IMR-90 (cell line): ENCODE measurements around the gene FOXK1. TPM values are rescaled to one million over a fixed set of nuclear protein-coding genes. Genes with fewer than 3 reads are reported as not detected.

Source experiments
- ATAC-seq: fragments of 200-7000 bp; cut with Tn5 transposase; 2 replicates; pipeline ENCODE4 v1.9.1; 2020; ENCODE audit warnings: low read depth, mild to moderate bottlenecking, moderate library complexity
- BruUV-seq: library from RNA; stranded (reverse); fragments of 400-500 nt; replicated peaks from 2 replicates; lab custom pipeline; 2021; lab: Mats Ljungman, UMichigan
- CTCF ChIA-PET: fragments of 300-600 bp; formaldehyde crosslinking; extraction: SDS; loops from one replicate; lab custom pipeline; 2021; ENCODE audit warnings: antibody characterized with exemption; lab: Yijun Ruan, JAX
- POLR2A ChIA-PET: fragments of 300-600 bp; sonication (Branson Sonifier 250); formaldehyde crosslinking; loops from one replicate; lab custom pipeline; 2022; ENCODE audit warnings: antibody characterized with exemption; ENCODE audit not compliant: unreplicated experiment; lab: Charles Lee
- DNase-seq: peaks from one replicate; pipeline ENCODE4 v3.0.0; 2013
- H2AFZ ChIP-seq: replicated peaks from 2 replicates; pipeline ENCODE3; 2013; ENCODE audit warnings: low read length, mild to moderate bottlenecking; ENCODE audit not compliant: poor library complexity
- H2AK5ac ChIP-seq: 2 replicates; pipeline ENCODE4 v1.6.1; 2013; ENCODE audit warnings: low read depth, low read length, inconsistent platforms
- H2AK9ac ChIP-seq: replicated peaks from 2 replicates; pipeline ENCODE3; 2013; ENCODE audit warnings: mild to moderate bottlenecking, low read depth, low read length, moderate library complexity; ENCODE audit not compliant: poor library complexity
- H2BK120ac ChIP-seq: 2 replicates; pipeline ENCODE4 v1.6.1; 2013; ENCODE audit warnings: low read depth, low read length, inconsistent platforms
- H2BK15ac ChIP-seq: 3 replicates; pipeline ENCODE4 v1.6.1; 2013; ENCODE audit warnings: low read depth, low read length, inconsistent platforms
- H2BK20ac ChIP-seq: 2 replicates; pipeline ENCODE4 v1.6.1; 2013; ENCODE audit warnings: low read depth, mild to moderate bottlenecking, inconsistent platforms, low read length, moderate library complexity
- H2BK5ac ChIP-seq: 2 replicates; pipeline ENCODE4 v1.6.1; 2013; ENCODE audit warnings: mild to moderate bottlenecking, low read depth, low read length, inconsistent platforms; ENCODE audit not compliant: poor library complexity, severe bottlenecking
- H3K14ac ChIP-seq: replicated peaks from 2 replicates; pipeline ENCODE4 v1.6.1; 2013; ENCODE audit warnings: low read depth, low read length, inconsistent platforms
- H3K18ac ChIP-seq: 2 replicates; pipeline ENCODE4 v1.6.1; 2013; ENCODE audit warnings: low read depth, low read length, control low read depth
- H3K23ac ChIP-seq: 2 replicates; pipeline ENCODE4 v1.6.1; 2013; ENCODE audit warnings: low read depth, low read length, inconsistent platforms
- H3K27ac ChIP-seq: 2 replicates; pipeline ENCODE4 v1.5.1; 2013; ENCODE audit warnings: mild to moderate bottlenecking, control low read depth, low read length; ENCODE audit not compliant: insufficient read depth
- H3K27me3 ChIP-seq: 2 replicates; pipeline ENCODE4 v1.6.1; 2013; ENCODE audit warnings: low read length; ENCODE audit not compliant: control insufficient read depth, insufficient read depth
- H3K36me3 ChIP-seq: 2 replicates; pipeline ENCODE4 v1.6.1; 2013; ENCODE audit warnings: low read length, mixed read lengths; ENCODE audit not compliant: control insufficient read depth, insufficient read depth
- H3K4ac ChIP-seq: 2 replicates; pipeline ENCODE4 v1.6.1; 2013; ENCODE audit warnings: low read depth, low read length, inconsistent platforms
- H3K4me1 ChIP-seq: 2 replicates; pipeline ENCODE4 v1.6.1; 2013; ENCODE audit warnings: low read length, mixed read lengths; ENCODE audit not compliant: control insufficient read depth, insufficient read depth
- H3K4me2 ChIP-seq: 2 replicates; pipeline ENCODE4 v1.6.1; 2013; ENCODE audit warnings: low read depth, mild to moderate bottlenecking, control low read depth, low read length, moderate library complexity
- H3K4me3 ChIP-seq: 2 replicates; pipeline ENCODE4 v1.5.1; 2013; ENCODE audit warnings: low read depth, mild to moderate bottlenecking, control low read depth, low read length, moderate library complexity; ENCODE audit not compliant: insufficient read depth
- H3K56ac ChIP-seq: 2 replicates; pipeline ENCODE4 v1.6.1; 2013; ENCODE audit warnings: low read length, inconsistent platforms; ENCODE audit not compliant: insufficient read depth; ENCODE audit errors: extremely low read depth
- H3K79me1 ChIP-seq, 2 experiments: 2 replicates each; pipeline ENCODE4 v1.6.1; 2013; ENCODE audit warnings: low read length in 2 of 2, inconsistent platforms in 1 of 2, low read depth in 1 of 2
- H3K9ac ChIP-seq: 2 replicates; pipeline ENCODE4 v1.6.1; 2013; ENCODE audit warnings: low read depth, low read length, control low read depth
- H3K9me1 ChIP-seq: 2 replicates; pipeline ENCODE4 v1.6.1; 2013; ENCODE audit warnings: low read length, inconsistent platforms; ENCODE audit not compliant: insufficient read depth
- H3K9me3 ChIP-seq: 2 replicates; pipeline ENCODE4 v1.6.1; 2013; ENCODE audit warnings: low read length; ENCODE audit not compliant: control insufficient read depth, insufficient read depth
- H4K20me1 ChIP-seq: 2 replicates; pipeline ENCODE4 v1.6.1; 2013; ENCODE audit warnings: low read length, inconsistent platforms; ENCODE audit not compliant: insufficient read depth
- H4K5ac ChIP-seq: 2 replicates; pipeline ENCODE4 v1.6.1; 2013; ENCODE audit warnings: mild to moderate bottlenecking, low read depth, low read length, control low read depth
- H4K8ac ChIP-seq, 2 experiments: 2 replicates each; pipeline ENCODE4 v1.6.1; 2013; ENCODE audit warnings: low read depth in 2 of 2, low read length in 2 of 2, control low read depth in 1 of 2, inconsistent platforms in 1 of 2
- H4K91ac ChIP-seq: 2 replicates; pipeline ENCODE4 v1.6.1; 2013; ENCODE audit warnings: low read depth, low read length, inconsistent platforms; ENCODE audit not compliant: insufficient read depth
- FOS ChIP-seq: fragments of 150-350 bp; IDR thresholded peaks from 2 replicates; pipeline ENCODE4 v1.6.1; 2016; ENCODE audit warnings: low read depth, low read length
- SMC3 ChIP-seq: fragments of 150-350 bp; IDR thresholded peaks from 2 replicates; pipeline ENCODE4 v1.6.1; 2016; ENCODE audit warnings: low read depth, mild to moderate bottlenecking, antibody characterized with exemption, low read length, moderate library complexity
- WGBS, 2 experiments: methylation state at CpG; one replicate each; pipeline versions ENCODE4 v1.1.5 to v1.1.7; 2013; ENCODE audit warnings: missing lambda C conversion rate in 2 of 2; ENCODE audit not compliant: insufficient read length in 1 of 2; ENCODE audit errors: extremely low coverage in 2 of 2; 5-methylcytosine and 5-hydroxymethylcytosine counted together
- dilution Hi-C: fragments of 300-500 bp; cut with HindIII; formaldehyde crosslinking; loops from one replicate; pipeline ENCODE4 v1.14.3; 2018; ENCODE audit warnings: low sequenced_read_pairs; ENCODE audit not compliant: unreplicated experiment
- in situ Hi-C: fragments of 300-500 bp; cut with MboI; formaldehyde crosslinking; loops from 3 replicates; pipeline ENCODE4 v1.14.3; 2019; ENCODE audit warnings: low sequenced_read_pairs, inconsistent platforms, mixed read lengths
- intact Hi-C: fragments of 100-400 bp; cut with micrococcal nuclease; formaldehyde crosslinking; loops from 2 replicates; pipeline ENCODE4 v1.10.0; 2022
- polyA plus RNA-seq, 3 experiments: library from polyadenylated mRNA; depleted of rRNA; stranded (reverse); fragments of >200 nt; gene quantifications; 2 replicates each; pipeline ENCODE4 v1.2.3, GENCODE V29; 2012; ENCODE audit warnings: low replicate concordance in 1 of 3
- total RNA-seq: library from RNA; depleted of rRNA; stranded (reverse); fragments of >200 nt; gene quantifications from 2 replicates; pipeline ENCODE4 v1.2.3, GENCODE V29; 2012
- TF ChIP-seq, protein P1 (sequence below): conservative IDR thresholded peaks from 2 replicates; pipeline ENCODE4 v1.5.1; 2012; ENCODE audit warnings: mild to moderate bottlenecking, low read depth, low read length, improper control_type of control experiment

FOXK1 gene
- total and polyA plus RNA-seq, 2 of the 4 experiments (the other 2 are of a cell fraction), result 4.3 to 8.8 TPM

DNA sequence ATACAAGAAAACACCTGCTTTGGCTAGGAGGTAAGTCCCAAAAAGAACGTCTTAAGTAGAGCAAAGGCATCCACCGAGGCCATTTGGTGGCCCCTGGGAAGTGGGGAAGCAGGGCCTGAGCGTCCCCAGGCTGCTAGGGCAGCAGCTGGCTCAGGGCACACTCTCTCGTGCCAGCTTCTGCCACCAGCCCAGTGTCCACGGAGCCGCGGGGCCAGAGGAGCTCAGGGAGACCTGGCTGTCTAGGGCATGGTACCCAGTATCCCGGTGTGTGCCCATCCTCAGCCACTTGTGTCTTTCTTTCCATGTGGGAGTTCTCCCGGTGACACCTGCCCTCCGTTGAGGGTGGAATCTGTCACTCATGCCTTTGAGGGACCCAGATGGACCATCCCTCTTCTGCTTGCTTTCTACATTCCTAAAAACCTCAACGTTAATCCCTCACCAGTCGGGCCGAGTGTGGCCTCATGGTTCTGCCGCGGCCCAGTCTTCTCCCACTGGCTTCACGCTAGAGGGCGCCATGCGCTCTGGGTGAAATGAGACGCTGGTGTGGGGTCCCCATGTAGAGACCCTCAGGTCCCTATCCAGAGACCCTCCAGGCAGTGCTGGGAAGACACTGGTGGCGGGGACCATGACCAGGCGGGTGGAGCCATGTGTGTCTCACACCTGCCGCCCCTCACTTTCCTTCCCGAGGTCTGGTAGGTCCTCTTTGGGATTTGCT, 83.8 kb downstream of the FOXK1 start:
- Histone ChIP-seq H2BK120ac (no peak overlapping the region), H2BK5ac (no peak overlapping the region), H2AK9ac (peak overlapping the region; percentile 57), H3K9me1 (no peaks in the 10 kb centered on the region), H3K4me1 (no peaks in the 10 kb centered on the region), H3K14ac (no peak overlapping the region), H3K23ac (no peak overlapping the region), H4K91ac (no peak overlapping the region), H3K9ac (no peak overlapping the region), H3K79me1 (peaks cover 10 to 45% of the 10 kb centered on the region in 2 experiments; a peak in 3 of 4 replicates), H3K4ac (no peak overlapping the region), H3K27ac (no peak overlapping the region), H2AK5ac (no peak overlapping the region), H2BK20ac (no peak overlapping the region), H2BK15ac (no peak overlapping the region), H3K9me3 (no peaks in the 10 kb centered on the region), H4K8ac (no peak overlapping the region), H3K36me3 (peaks cover 65% of the 10 kb centered on the region), H3K4me3 (no peak overlapping the region), H2AFZ (no peak overlapping the region), H3K27me3 (no peaks in the 10 kb centered on the region), H3K4me2 (no peak overlapping the region), H3K18ac (no peak overlapping the region), H4K20me1 (peaks cover 15% of the 10 kb centered on the region), H4K5ac (no peak overlapping the region), H3K56ac (no peak overlapping the region)
- in situ Hi-C loops (loop anchor here (25.0 kb wide), 1 partner anchor 1904 kb away; no protein-coding TSS in a partner anchor), dilution Hi-C loops (no loop called here), intact Hi-C loops (no loop called here)
- CTCF ChIA-PET, result no interaction called here
- POLR2A ChIA-PET, result no interaction called here
- no TSS peak for BruUV-seq
- 95% methylated on average over 4 of the region's 23 CpGs; no CpG with 5 or more reads in 1 of the 2 experiments for WGBS, 2 experiments
- DNase-seq (no peak), ATAC-seq (no peak)
- TF ChIP-seq, protein P1, sequence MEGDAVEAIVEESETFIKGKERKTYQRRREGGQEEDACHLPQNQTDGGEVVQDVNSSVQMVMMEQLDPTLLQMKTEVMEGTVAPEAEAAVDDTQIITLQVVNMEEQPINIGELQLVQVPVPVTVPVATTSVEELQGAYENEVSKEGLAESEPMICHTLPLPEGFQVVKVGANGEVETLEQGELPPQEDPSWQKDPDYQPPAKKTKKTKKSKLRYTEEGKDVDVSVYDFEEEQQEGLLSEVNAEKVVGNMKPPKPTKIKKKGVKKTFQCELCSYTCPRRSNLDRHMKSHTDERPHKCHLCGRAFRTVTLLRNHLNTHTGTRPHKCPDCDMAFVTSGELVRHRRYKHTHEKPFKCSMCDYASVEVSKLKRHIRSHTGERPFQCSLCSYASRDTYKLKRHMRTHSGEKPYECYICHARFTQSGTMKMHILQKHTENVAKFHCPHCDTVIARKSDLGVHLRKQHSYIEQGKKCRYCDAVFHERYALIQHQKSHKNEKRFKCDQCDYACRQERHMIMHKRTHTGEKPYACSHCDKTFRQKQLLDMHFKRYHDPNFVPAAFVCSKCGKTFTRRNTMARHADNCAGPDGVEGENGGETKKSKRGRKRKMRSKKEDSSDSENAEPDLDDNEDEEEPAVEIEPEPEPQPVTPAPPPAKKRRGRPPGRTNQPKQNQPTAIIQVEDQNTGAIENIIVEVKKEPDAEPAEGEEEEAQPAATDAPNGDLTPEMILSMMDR, result peak; percentile 23; the same call in 1 of the 2 replicates
- TF ChIP-seq FOS (no peak), SMC3 (no peak)
